AG10803 (cell line): ENCODE measurements around the gene MAPK8IP3.

Experiments
- DNase-seq: peaks from one replicate; pipeline ENCODE4 v3.0.0; 2010; ENCODE audit warnings: low read depth
- H3K4me3 ChIP-seq: 2 replicates; pipeline ENCODE4 v1.5.1; 2011; ENCODE audit warnings: mild to moderate bottlenecking, low read length, control low read depth
- CTCF ChIP-seq: conservative IDR thresholded peaks from 2 replicates; pipeline ENCODE4 v1.5.1; 2011; ENCODE audit warnings: mild to moderate bottlenecking, low read length, control low read depth, inconsistent platforms

MAPK8IP3 gene

GRCh38 chr16:1818204-1818872, 112.3 kb downstream of the MAPK8IP3 start:
- no peak overlapping the region for H3K4me3 ChIP-seq
- TF ChIP-seq CTCF = no peak
- no peak for DNase-seq

GRCh38 chr16:1818873-1819525, 113.0 kb downstream of the MAPK8IP3 start:
- TF ChIP-seq CTCF = no peak
- DNase-seq = no peak
- H3K4me3 ChIP-seq = no peak overlapping the region

- no peak for DNase-seq
- TF ChIP-seq CTCF = no peak
- no peak overlapping the region for H3K4me3 ChIP-seq
Measured at GRCh38 chr16:1819611-1820010, 113.6 kb downstream of the MAPK8IP3 start.
